ENCODE results near the gene PTGFRN. TPM values are rescaled to one million over a fixed set of nuclear protein-coding genes. Genes with fewer than 3 reads are reported as not detected.

The PTGFRN gene
- total and polyA plus RNA-seq, 7 donors = 0.79 to 8.1 (median 2.3) TPM

GRCh38 chr1:116987256-116987555 is 77.5 kb downstream of the PTGFRN start:
- no peak for ATAC-seq
- H3K4me1 ChIP-seq = no peaks in the 10 kb centered on the region
- H3K9me3 ChIP-seq = no peaks in the 10 kb centered on the region
- H3K27ac ChIP-seq = no peak overlapping the region
- DNase-seq = no peak
- H3K27me3 ChIP-seq (ENCODE audit: insufficient read depth in 3 of 3, low read length in 2 of 3) = no peaks in the 10 kb centered on the region
- WGBS, 3 donors = 90% methylated on average over 11 of the region's 11 CpGs
- no peak for TF ChIP-seq CTCF (IDR thresholded peaks at IDR 0.05)
- H3K36me3 ChIP-seq (ENCODE audit: insufficient read depth in 1 of 2, low read depth in 1 of 2) = no peaks in the 10 kb centered on the region
- intact Hi-C loops (cut with DNase I) = no loop called here
- H3K4me3 ChIP-seq = no peak overlapping the region

DNA sequence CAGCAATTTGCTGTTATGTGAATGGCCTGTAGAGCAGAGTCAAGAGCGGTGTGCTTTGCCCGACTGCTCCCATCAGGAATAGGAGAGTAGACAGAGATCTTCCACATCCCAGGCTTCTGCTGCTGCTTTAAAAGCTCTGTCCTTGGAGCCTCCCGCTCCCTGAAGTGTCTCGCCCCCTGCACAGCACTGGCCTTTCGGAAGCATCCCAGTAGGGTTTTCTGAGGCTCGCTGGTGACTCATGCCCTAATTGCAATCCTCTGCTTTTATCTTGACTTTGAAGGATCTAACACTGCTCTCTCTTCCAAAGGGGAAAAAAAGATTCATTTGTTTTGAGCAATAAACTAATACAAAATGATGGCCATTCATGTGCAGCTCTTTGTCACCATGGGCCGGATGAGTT is 78.5 kb downstream of the PTGFRN start:
- no peak overlapping the region for H3K4me3 ChIP-seq
- H3K4me1 ChIP-seq = no peaks in the 10 kb centered on the region
- WGBS, 3 donors = 89 to 92% (median 90%) methylated on average over 7 of the region's 7 CpGs
- intact Hi-C loops (cut with DNase I) = no loop called here
- no peak overlapping the region for H3K27ac ChIP-seq
- no peak for TF ChIP-seq CTCF (IDR thresholded peaks at IDR 0.05)
- H3K36me3 ChIP-seq (ENCODE audit: insufficient read depth in 1 of 2, low read depth in 1 of 2) = no peaks in the 10 kb centered on the region
- DNase-seq (peak in 1 of 2 donors; percentile 25), ATAC-seq (no peak)
- H3K9me3 ChIP-seq = no peaks in the 10 kb centered on the region
- H3K27me3 ChIP-seq (ENCODE audit: insufficient read depth in 3 of 3, low read length in 2 of 3) = no peaks in the 10 kb centered on the region

DNA sequence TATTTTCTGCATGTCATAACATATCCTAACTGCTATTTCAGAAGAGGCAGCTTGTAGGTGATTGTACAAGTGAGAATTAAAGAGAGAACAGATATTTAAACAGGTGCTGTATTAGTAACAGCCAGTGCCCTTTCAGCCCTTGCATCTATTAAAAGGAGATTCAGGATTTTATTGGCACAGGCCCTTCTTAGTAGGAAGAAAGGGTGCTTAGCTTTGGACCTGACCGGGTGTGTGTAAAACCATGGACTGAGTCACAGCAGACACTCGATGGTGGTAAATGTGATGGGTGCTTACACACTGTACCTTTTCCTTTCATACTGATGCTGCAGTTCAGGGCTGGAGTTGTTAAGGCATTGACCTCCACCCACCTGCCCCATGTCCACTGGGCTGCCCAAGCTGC is 79.2 kb downstream of the PTGFRN start:
- intact Hi-C loops (cut with DNase I) = no loop called here
- 59 to 77% (median 64%) methylated on average over 2 of the region's 2 CpGs for WGBS, 3 donors
- no peak for DNase-seq
- Histone ChIP-seq H3K27ac (no peak overlapping the region), H3K4me1 (no peaks in the 10 kb centered on the region), H3K27me3 (ENCODE audit: insufficient read depth in 3 of 3, low read length in 2 of 3) (no peaks in the 10 kb centered on the region), H3K9me3 (no peaks in the 10 kb centered on the region), H3K36me3 (ENCODE audit: insufficient read depth in 1 of 2, low read depth in 1 of 2) (no peaks in the 10 kb centered on the region), H3K4me3 (no peak overlapping the region)
- ATAC-seq = no peak
- TF ChIP-seq CTCF (IDR thresholded peaks at IDR 0.05) = no peak

- DNase-seq (no peak), ATAC-seq (peak in 1 of 4 donors; percentile 55)
- WGBS, 3 donors = 44 to 67% (median 49%) methylated on average over 5 of the region's 5 CpGs
- H3K9me3 ChIP-seq = no peaks in the 10 kb centered on the region
- H3K27me3 ChIP-seq (ENCODE audit: insufficient read depth in 3 of 3, low read length in 2 of 3) = no peaks in the 10 kb centered on the region
- no peak overlapping the region for H3K4me3 ChIP-seq
- no peaks in the 10 kb centered on the region for H3K4me1 ChIP-seq
- H3K36me3 ChIP-seq (ENCODE audit: insufficient read depth in 1 of 2, low read depth in 1 of 2) = no peaks in the 10 kb centered on the region
- no peak overlapping the region for H3K27ac ChIP-seq
- no peak for TF ChIP-seq CTCF (IDR thresholded peaks at IDR 0.05)
- intact Hi-C loops (cut with DNase I) = no loop called here
These were observed 80.1 kb downstream of the PTGFRN start for GRCh38 chr1:116989835-116990234.

DNA sequence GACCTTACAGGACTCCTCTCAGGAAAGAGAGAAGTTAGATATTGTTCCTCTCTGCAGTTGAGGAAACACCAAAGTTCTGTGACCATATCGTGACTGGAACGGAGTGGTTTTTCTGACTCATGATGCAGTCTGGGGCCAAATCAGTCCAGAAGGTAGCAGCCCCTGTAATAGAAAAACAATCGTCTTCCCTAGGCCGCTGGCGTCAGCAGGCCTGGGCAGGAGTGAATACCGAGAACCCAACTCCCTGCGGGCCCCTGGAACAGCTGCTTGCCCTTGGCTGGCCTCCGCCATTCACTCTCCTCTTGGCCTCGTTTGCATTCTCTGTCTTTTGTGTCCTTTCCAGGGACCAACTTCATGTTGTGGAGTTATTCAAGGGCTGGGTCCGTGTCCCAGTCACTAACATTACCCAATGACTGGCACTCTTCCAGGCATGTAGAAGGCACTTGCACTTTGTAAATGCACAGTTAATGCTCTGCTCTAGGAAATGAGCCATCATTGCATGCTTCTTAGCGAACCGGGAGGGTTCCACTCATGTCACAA is 81.0 kb downstream of the PTGFRN start:
- TF ChIP-seq CTCF (IDR thresholded peaks at IDR 0.05) = no peak
- no peaks in the 10 kb centered on the region for H3K27me3 ChIP-seq (ENCODE audit: insufficient read depth in 3 of 3, low read length in 2 of 3)
- peak; percentile 89 to 92 for DNase-seq
- ATAC-seq = peak; percentile 88 to 90 (median 90)
- H3K4me3 ChIP-seq = no peak overlapping the region
- WGBS, 3 donors = 20 to 27% (median 26%) methylated on average over 12 of the region's 12 CpGs
- no peaks in the 10 kb centered on the region for H3K4me1 ChIP-seq
- peak overlapping the region; percentile 46 for H3K27ac ChIP-seq
- intact Hi-C loops (cut with DNase I) = no loop called here
- no peaks in the 10 kb centered on the region for H3K36me3 ChIP-seq (ENCODE audit: insufficient read depth in 1 of 2, low read depth in 1 of 2)
- H3K9me3 ChIP-seq = no peaks in the 10 kb centered on the region

All from psoas muscle (tissue), 8 donors.